ENCODE data around the gene TNFAIP8L1.

TNFAIP8L1 gene

GRCh38 chr19:4645718-4646117 lies 6.4 kb downstream of the TNFAIP8L1 start:
- H3K4me3 ChIP-seq (ENCODE audit: low read length): no peak overlapping the region
- H3K27me3 ChIP-seq (ENCODE audit: insufficient read depth, low read length): no peaks in the 10 kb centered on the region
- no peaks in the 10 kb centered on the region for H3K9me3 ChIP-seq (ENCODE audit: low read length)
- H3K4me1 ChIP-seq (ENCODE audit: insufficient read depth, low read length): no peaks in the 10 kb centered on the region
- no peak overlapping the region for H2AFZ ChIP-seq (ENCODE audit: low read depth, low read length)
- no peaks in the 10 kb centered on the region for H3K36me3 ChIP-seq (ENCODE audit: insufficient read depth, low read length)

DNA sequence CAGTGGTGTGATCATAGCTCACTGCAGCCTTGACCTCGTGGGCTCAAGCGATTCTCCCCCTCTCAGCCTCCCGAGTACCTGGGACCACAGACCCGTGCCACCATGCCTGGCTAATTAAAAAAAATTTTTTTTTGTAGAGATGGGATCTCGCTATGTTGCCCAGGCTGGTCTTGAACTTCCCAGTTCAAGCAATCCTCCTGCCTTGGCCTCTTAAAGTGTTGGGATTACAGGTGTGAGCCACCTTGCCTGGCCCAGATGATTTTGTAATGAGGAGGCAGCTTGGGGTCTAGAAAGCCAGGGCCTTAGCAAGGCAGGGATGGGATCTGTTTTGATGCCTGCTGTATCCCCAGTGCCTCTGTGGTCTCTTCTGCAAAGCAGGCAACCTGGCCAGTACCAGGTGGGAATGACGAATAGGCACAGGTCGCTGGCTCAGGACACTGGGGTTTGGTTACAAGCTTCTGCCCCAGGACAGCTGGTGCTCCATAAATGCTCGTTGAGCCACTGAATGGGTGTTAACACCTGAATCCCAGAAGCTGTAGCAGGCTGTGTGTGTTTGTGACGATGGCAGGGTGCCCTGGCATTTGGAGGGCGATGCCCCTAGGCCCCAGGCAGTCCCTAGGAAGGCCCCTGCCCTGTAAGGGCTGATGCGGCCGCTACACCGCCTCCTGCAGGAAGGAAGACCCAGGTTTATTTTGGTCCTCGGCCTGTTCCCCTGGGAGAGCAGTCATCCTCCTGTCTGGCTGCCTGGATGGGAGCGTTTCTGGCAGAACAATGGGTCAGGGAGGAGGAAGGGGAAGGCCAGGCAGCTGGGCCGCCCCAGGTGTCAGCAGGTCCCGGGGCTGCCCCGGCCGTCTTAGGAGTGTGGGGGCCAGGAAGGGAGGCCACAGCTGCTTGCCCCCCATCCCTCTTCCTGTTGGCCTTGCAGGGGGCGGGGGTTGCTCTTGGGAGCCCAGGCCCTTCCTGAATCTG lies 8.6 kb downstream of the TNFAIP8L1 start:
- H3K9me3 ChIP-seq (ENCODE audit: low read length): no peaks in the 10 kb centered on the region
- H3K4me1 ChIP-seq (ENCODE audit: insufficient read depth, low read length): no peaks in the 10 kb centered on the region
- no peak overlapping the region for H2AFZ ChIP-seq (ENCODE audit: low read depth, low read length)
- no peaks in the 10 kb centered on the region for H3K27me3 ChIP-seq (ENCODE audit: insufficient read depth, low read length)
- no peaks in the 10 kb centered on the region for H3K36me3 ChIP-seq (ENCODE audit: insufficient read depth, low read length)
- no peak overlapping the region for H3K4me3 ChIP-seq (ENCODE audit: low read length)

- Histone ChIP-seq H3K4me1 (ENCODE audit: insufficient read depth, low read length) (no peaks in the 10 kb centered on the region), H2AFZ (ENCODE audit: low read depth, low read length) (no peak overlapping the region), H3K36me3 (ENCODE audit: insufficient read depth, low read length) (peaks cover 4% of the 10 kb centered on the region), H3K4me3 (ENCODE audit: low read length) (no peak overlapping the region), H3K27me3 (ENCODE audit: insufficient read depth, low read length) (no peaks in the 10 kb centered on the region), H3K9me3 (ENCODE audit: low read length) (no peaks in the 10 kb centered on the region)
Measured at GRCh38 chr19:4649392-4650047, 10.2 kb downstream of the TNFAIP8L1 start.

DNA sequence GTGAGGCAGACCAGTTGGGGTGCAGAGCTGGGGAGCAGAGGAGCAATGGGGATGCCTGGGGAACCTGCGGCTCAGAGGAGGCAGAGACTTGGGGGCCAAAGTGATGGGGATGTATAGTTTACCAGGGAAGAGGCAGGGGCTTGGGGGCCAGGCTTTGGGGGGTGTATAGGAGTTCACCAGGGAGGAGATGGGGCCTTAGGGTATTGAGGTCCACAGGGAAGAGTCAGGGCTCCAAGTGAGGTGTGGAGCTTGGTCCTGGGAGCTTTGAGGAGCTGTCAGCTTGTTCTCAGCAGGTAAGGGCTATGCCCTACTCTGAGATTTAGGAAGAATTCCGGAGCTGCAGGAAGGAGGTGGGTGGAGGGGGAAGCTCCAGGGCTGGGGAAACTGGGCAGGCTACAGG lies 10.8 kb downstream of the TNFAIP8L1 start:
- H3K9me3 ChIP-seq (ENCODE audit: low read length): no peaks in the 10 kb centered on the region
- H2AFZ ChIP-seq (ENCODE audit: low read depth, low read length): no peak overlapping the region
- no peaks in the 10 kb centered on the region for H3K4me1 ChIP-seq (ENCODE audit: insufficient read depth, low read length)
- no peaks in the 10 kb centered on the region for H3K27me3 ChIP-seq (ENCODE audit: insufficient read depth, low read length)
- H3K36me3 ChIP-seq (ENCODE audit: insufficient read depth, low read length): peaks cover 6% of the 10 kb centered on the region
- no peak overlapping the region for H3K4me3 ChIP-seq (ENCODE audit: low read length)

DNA sequence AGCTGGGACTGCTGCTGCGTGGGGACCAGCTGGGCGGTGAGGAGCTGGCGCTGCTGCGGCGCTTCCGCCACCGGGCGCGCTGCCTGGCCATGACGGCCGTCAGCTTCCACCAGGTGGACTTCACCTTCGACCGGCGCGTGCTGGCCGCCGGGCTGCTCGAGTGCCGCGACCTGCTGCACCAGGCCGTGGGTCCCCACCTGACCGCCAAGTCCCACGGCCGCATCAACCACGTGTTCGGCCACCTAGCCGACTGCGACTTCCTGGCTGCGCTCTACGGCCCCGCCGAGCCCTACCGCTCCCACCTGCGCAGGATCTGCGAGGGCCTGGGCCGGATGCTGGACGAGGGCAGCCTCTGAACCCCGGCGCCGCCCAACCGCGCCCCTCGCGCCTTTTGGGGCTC lies 12.8 kb downstream of the TNFAIP8L1 start:
- no peak overlapping the region for H2AFZ ChIP-seq (ENCODE audit: low read depth, low read length)
- H3K27me3 ChIP-seq (ENCODE audit: insufficient read depth, low read length): no peaks in the 10 kb centered on the region
- H3K9me3 ChIP-seq (ENCODE audit: low read length): no peaks in the 10 kb centered on the region
- H3K4me1 ChIP-seq (ENCODE audit: insufficient read depth, low read length): no peaks in the 10 kb centered on the region
- peaks cover 18% of the 10 kb centered on the region for H3K36me3 ChIP-seq (ENCODE audit: insufficient read depth, low read length)
- H3K4me3 ChIP-seq (ENCODE audit: low read length): no peak overlapping the region

- H3K27me3 ChIP-seq (ENCODE audit: insufficient read depth, low read length): no peaks in the 10 kb centered on the region
- H2AFZ ChIP-seq (ENCODE audit: low read depth, low read length): no peak overlapping the region
- H3K36me3 ChIP-seq (ENCODE audit: insufficient read depth, low read length): peaks cover 33% of the 10 kb centered on the region
- no peaks in the 10 kb centered on the region for H3K4me1 ChIP-seq (ENCODE audit: insufficient read depth, low read length)
- H3K9me3 ChIP-seq (ENCODE audit: low read length): peaks cover 9% of the 10 kb centered on the region
- H3K4me3 ChIP-seq (ENCODE audit: low read length): no peak overlapping the region
Measured at GRCh38 chr19:4653793-4654436, 14.6 kb downstream of the TNFAIP8L1 start.

- H3K4me3 ChIP-seq (ENCODE audit: low read length): no peak overlapping the region
- no peaks in the 10 kb centered on the region for H3K4me1 ChIP-seq (ENCODE audit: insufficient read depth, low read length)
- peaks cover 13% of the 10 kb centered on the region for H3K9me3 ChIP-seq (ENCODE audit: low read length)
- H3K36me3 ChIP-seq (ENCODE audit: insufficient read depth, low read length): peaks cover 38% of the 10 kb centered on the region
- H3K27me3 ChIP-seq (ENCODE audit: insufficient read depth, low read length): no peaks in the 10 kb centered on the region
- H2AFZ ChIP-seq (ENCODE audit: low read depth, low read length): no peak overlapping the region
Measured at GRCh38 chr19:4654437-4655361, 15.4 kb downstream of the TNFAIP8L1 start.

DNA sequence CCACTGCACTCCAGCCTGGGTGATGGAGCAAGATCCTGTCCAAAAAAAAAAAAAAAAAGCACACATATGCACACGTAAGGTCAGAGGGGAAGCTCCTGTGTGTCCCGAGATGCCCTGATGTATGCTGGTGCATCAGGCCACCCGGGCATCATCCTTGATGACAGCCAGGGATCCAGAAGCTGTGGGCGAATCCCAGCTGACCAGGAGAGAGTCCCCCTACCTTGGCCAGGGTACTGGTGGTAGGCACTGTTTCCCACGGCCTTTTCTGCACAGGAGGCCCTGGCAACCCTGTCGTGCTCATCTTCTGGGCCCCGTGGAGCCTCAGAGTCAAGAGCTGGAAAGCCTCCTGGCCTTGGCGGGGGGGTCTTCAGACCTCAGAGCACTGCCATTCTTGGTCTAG lies 16.8 kb downstream of the TNFAIP8L1 start:
- Histone ChIP-seq H3K27me3 (ENCODE audit: insufficient read depth, low read length) (no peaks in the 10 kb centered on the region), H3K36me3 (ENCODE audit: insufficient read depth, low read length) (peaks cover 49% of the 10 kb centered on the region), H2AFZ (ENCODE audit: low read depth, low read length) (no peak overlapping the region), H3K4me1 (ENCODE audit: insufficient read depth, low read length) (no peaks in the 10 kb centered on the region), H3K9me3 (ENCODE audit: low read length) (peaks cover 14% of the 10 kb centered on the region), H3K4me3 (ENCODE audit: low read length) (no peak overlapping the region)

- no peaks in the 10 kb centered on the region for H3K27me3 ChIP-seq (ENCODE audit: insufficient read depth, low read length)
- no peaks in the 10 kb centered on the region for H3K4me1 ChIP-seq (ENCODE audit: insufficient read depth, low read length)
- H3K9me3 ChIP-seq (ENCODE audit: low read length): peaks cover 14% of the 10 kb centered on the region
- peaks cover 59% of the 10 kb centered on the region for H3K36me3 ChIP-seq (ENCODE audit: insufficient read depth, low read length)
- no peak overlapping the region for H3K4me3 ChIP-seq (ENCODE audit: low read length)
- no peak overlapping the region for H2AFZ ChIP-seq (ENCODE audit: low read depth, low read length)
Measured at GRCh38 chr19:4657262-4657661, 17.9 kb downstream of the TNFAIP8L1 start.

DNA sequence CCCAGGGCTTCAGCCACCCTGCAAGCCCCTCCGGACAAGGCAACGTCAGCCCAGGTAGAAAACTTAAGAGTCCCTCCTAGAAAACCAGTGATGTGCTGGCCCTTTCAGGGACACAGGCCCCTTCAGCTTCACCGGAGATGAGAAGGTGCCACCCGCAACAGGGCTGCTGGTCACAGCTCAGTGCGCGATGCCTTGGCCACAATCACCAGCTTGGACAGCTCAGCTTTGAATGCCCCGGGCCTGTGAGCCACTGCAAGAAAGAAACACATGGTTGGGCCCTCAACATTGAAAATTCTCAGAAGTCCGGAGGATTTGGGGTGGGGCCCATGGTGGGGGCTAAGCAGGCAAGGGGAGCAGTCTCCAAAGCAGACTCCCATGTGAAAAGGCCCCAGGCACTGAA lies 18.5 kb downstream of the TNFAIP8L1 start:
- no peaks in the 10 kb centered on the region for H3K4me1 ChIP-seq (ENCODE audit: insufficient read depth, low read length)
- H3K27me3 ChIP-seq (ENCODE audit: insufficient read depth, low read length): no peaks in the 10 kb centered on the region
- peaks cover 14% of the 10 kb centered on the region for H3K9me3 ChIP-seq (ENCODE audit: low read length)
- H3K36me3 ChIP-seq (ENCODE audit: insufficient read depth, low read length): peaks cover 64% of the 10 kb centered on the region
- H2AFZ ChIP-seq (ENCODE audit: low read depth, low read length): no peak overlapping the region
- H3K4me3 ChIP-seq (ENCODE audit: low read length): no peak overlapping the region

- Histone ChIP-seq H2AFZ (ENCODE audit: low read depth, low read length) (no peak overlapping the region), H3K4me3 (ENCODE audit: low read length) (no peak overlapping the region), H3K36me3 (ENCODE audit: insufficient read depth, low read length) (peaks cover 71% of the 10 kb centered on the region), H3K27me3 (ENCODE audit: insufficient read depth, low read length) (no peaks in the 10 kb centered on the region), H3K4me1 (ENCODE audit: insufficient read depth, low read length) (no peaks in the 10 kb centered on the region), H3K9me3 (ENCODE audit: low read length) (peaks cover 14% of the 10 kb centered on the region)
Measured at GRCh38 chr19:4660181-4660791, 21.0 kb downstream of the TNFAIP8L1 start.

DNA sequence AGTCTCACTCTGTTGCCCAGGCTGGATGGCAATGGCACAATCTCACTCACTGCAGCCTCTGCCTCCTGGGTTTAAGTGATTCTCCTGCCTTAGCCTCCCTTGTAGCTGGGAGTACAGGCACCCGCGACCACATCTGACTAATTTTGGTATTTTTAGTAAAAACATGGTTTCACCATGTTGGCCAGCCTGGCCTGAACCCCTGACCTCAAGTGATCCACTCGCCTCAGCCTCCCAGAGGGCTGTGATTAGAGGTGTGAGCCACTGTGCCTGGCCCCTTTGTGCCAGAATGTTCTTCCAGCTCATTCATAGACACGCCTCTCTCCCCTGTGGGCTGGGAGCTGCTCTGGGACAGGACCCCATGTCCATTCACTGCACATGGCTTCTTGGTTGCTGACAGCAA lies 21.7 kb downstream of the TNFAIP8L1 start:
- Histone ChIP-seq H2AFZ (ENCODE audit: low read depth, low read length) (no peak overlapping the region), H3K4me1 (ENCODE audit: insufficient read depth, low read length) (no peaks in the 10 kb centered on the region), H3K9me3 (ENCODE audit: low read length) (peaks cover 14% of the 10 kb centered on the region), H3K4me3 (ENCODE audit: low read length) (no peak overlapping the region), H3K27me3 (ENCODE audit: insufficient read depth, low read length) (no peaks in the 10 kb centered on the region), H3K36me3 (ENCODE audit: insufficient read depth, low read length) (peaks cover 73% of the 10 kb centered on the region)

Data from neuron (in vitro differentiated cells).